Ishikawa (cell line): ENCODE measurements around the gene UNC119.

Source experiments
- CEBPB ChIP-seq: IDR thresholded peaks from 2 replicates; pipeline ENCODE4 v1.6.1; 2012
- CREB1 ChIP-seq: IDR thresholded peaks from 2 replicates; pipeline ENCODE4 v1.6.1; 2012; ENCODE audit warnings: low read depth
- EGR1 ChIP-seq: IDR thresholded peaks from 2 replicates; pipeline ENCODE4 v1.6.1; 2012
- EP300 ChIP-seq: IDR thresholded peaks from 2 replicates; pipeline ENCODE4 v1.6.1; 2012; ENCODE audit warnings: borderline replicate concordance
- FOXM1 ChIP-seq: IDR thresholded peaks from 2 replicates; pipeline ENCODE4 v1.6.1; 2012; ENCODE audit warnings: low read depth, borderline replicate concordance
- MAX ChIP-seq: IDR thresholded peaks from 2 replicates; pipeline ENCODE4 v1.6.1; 2012
- NFIC ChIP-seq: IDR thresholded peaks from 2 replicates; pipeline ENCODE4 v1.6.1; 2012
- RAD21 ChIP-seq: IDR thresholded peaks from 2 replicates; pipeline ENCODE4 v1.6.1; 2012; ENCODE audit warnings: low read depth
- TAF1 ChIP-seq: IDR thresholded peaks from 2 replicates; pipeline ENCODE4 v1.6.1; 2012; ENCODE audit warnings: low read depth, mild to moderate bottlenecking
- TCF12 ChIP-seq: IDR thresholded peaks from 2 replicates; pipeline ENCODE4 v1.6.1; 2012; ENCODE audit warnings: low read depth
- TEAD4 ChIP-seq: IDR thresholded peaks from 2 replicates; pipeline ENCODE4 v1.6.1; 2012
- YY1 ChIP-seq: IDR thresholded peaks from 2 replicates; pipeline ENCODE4 v1.6.1; 2012; ENCODE audit warnings: low read depth
- ZBTB7A ChIP-seq: IDR thresholded peaks from 2 replicates; pipeline ENCODE4 v1.6.1; 2012; ENCODE audit warnings: low read depth
- TF ChIP-seq, protein P1 (sequence below): IDR thresholded peaks from 2 replicates; pipeline ENCODE4 v1.6.1; 2012
- TF ChIP-seq, protein P2 (sequence below): IDR thresholded peaks from 2 replicates; pipeline ENCODE4 v1.6.1; 2012; ENCODE audit warnings: low read depth, mild to moderate bottlenecking

UNC119 gene

DNA sequence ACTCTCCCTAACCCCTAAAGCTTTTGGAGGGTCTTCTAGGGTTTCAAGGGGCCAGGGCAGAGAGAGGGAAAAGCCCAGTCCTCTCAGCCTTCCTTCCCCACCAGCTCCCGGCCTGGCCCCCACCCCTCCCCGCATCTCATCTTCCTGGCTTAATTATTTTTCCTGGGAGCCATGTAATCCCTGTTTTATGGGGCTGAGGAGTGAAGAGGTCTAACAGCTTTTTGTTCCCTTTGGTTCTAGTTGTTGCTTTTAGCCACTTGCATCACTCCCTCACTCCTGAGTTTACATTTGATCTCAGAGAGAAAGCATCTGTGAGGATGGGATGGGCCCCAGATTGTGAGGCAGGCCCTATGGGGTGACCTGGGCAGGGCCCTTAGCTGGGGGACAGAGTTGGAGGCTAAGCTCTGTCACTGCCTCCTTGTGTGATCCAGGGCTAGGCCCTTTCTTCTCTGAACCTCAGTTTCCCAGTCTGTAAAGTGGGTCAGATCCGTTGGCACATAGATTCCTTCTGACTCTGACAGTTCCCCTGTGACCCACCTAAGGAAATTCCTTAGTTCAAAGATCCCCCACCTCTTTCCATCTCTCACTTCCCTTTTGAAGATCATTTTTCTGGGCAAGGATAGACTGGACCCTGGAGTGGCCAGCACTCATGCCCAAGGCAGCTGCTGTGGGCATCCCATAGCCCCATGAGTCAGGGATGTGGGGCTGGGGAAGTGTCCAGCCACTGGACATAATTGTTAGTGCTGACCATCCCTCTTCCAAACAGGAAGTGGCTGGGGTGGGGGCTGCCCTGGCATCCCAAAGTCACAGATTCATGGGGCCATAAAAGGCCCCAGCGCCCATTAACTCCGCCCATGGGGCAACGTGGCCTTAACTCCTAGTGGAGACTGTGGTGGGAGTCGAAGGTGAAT is 20.1 kb downstream of the UNC119 start:
- TF ChIP-seq TEAD4 (no peak), FOXM1 (no peak), EP300 (no peak), NFIC (no peak), TCF12 (no peak), ZBTB7A (no peak), RAD21 (no peak), CREB1 (no peak), CEBPB (no peak), EGR1 (no peak), YY1 (no peak), TAF1 (no peak), MAX (no peak)
- TF ChIP-seq, protein P1, sequence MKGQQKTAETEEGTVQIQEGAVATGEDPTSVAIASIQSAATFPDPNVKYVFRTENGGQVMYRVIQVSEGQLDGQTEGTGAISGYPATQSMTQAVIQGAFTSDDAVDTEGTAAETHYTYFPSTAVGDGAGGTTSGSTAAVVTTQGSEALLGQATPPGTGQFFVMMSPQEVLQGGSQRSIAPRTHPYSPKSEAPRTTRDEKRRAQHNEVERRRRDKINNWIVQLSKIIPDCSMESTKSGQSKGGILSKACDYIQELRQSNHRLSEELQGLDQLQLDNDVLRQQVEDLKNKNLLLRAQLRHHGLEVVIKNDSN = no peak
- TF ChIP-seq, protein P2, sequence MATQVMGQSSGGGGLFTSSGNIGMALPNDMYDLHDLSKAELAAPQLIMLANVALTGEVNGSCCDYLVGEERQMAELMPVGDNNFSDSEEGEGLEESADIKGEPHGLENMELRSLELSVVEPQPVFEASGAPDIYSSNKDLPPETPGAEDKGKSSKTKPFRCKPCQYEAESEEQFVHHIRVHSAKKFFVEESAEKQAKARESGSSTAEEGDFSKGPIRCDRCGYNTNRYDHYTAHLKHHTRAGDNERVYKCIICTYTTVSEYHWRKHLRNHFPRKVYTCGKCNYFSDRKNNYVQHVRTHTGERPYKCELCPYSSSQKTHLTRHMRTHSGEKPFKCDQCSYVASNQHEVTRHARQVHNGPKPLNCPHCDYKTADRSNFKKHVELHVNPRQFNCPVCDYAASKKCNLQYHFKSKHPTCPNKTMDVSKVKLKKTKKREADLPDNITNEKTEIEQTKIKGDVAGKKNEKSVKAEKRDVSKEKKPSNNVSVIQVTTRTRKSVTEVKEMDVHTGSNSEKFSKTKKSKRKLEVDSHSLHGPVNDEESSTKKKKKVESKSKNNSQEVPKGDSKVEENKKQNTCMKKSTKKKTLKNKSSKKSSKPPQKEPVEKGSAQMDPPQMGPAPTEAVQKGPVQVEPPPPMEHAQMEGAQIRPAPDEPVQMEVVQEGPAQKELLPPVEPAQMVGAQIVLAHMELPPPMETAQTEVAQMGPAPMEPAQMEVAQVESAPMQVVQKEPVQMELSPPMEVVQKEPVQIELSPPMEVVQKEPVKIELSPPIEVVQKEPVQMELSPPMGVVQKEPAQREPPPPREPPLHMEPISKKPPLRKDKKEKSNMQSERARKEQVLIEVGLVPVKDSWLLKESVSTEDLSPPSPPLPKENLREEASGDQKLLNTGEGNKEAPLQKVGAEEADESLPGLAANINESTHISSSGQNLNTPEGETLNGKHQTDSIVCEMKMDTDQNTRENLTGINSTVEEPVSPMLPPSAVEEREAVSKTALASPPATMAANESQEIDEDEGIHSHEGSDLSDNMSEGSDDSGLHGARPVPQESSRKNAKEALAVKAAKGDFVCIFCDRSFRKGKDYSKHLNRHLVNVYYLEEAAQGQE = no peak

GRCh38 chr17:28530926-28531325 is 21.5 kb downstream of the UNC119 start:
- no peak for TF ChIP-seq EGR1
- no peak for TF ChIP-seq YY1
- no peak for TF ChIP-seq TAF1
- TF ChIP-seq EP300 = no peak
- TF ChIP-seq NFIC = no peak
- TF ChIP-seq, protein P2 = no peak
- no peak for TF ChIP-seq FOXM1
- TF ChIP-seq CEBPB = no peak
- no peak for TF ChIP-seq TEAD4
- TF ChIP-seq CREB1 = no peak
- TF ChIP-seq, protein P1 = no peak
- no peak for TF ChIP-seq MAX
- TF ChIP-seq TCF12 = no peak
- no peak for TF ChIP-seq RAD21

GRCh38 chr17:28530250-28530649 is 22.2 kb downstream of the UNC119 start:
- TF ChIP-seq TCF12 (no peak), TAF1 (no peak), CREB1 (no peak)

- no peak for TF ChIP-seq TCF12
- TF ChIP-seq TEAD4 = no peak
- TF ChIP-seq MAX = no peak
- no peak for TF ChIP-seq EP300
- no peak for TF ChIP-seq YY1
- no peak for TF ChIP-seq NFIC
- TF ChIP-seq EGR1 = no peak
- TF ChIP-seq FOXM1 = no peak
- no peak for TF ChIP-seq CEBPB
These were observed 23.4 kb downstream of the UNC119 start for GRCh38 chr17:28529013-28529400.

GRCh38 chr17:28528327-28529012 is 24.0 kb downstream of the UNC119 start:
- TF ChIP-seq ZBTB7A (no peak), EGR1 (no peak), CREB1 (no peak), NFIC (no peak)
